HepG2 (cell line): Measurements from ENCODE around the gene STMND1. TPM values are rescaled to one million over a fixed set of nuclear protein-coding genes. Genes with fewer than 3 reads are reported as not detected.

Experiments used
- ATAC-seq: fragments of 200-7000 bp; cut with Tn5 transposase; 3 replicates; pipeline ENCODE4 v1.9.1; 2020; ENCODE audit warnings: mild to moderate bottlenecking, moderate library complexity
- BruUV-seq: library from RNA; stranded (reverse); fragments of 400-500 nt; replicated peaks from 2 replicates; lab custom pipeline; 2021; lab: Mats Ljungman, UMichigan
- CTCF ChIA-PET: fragments of 300-600 bp; formaldehyde crosslinking; extraction: SDS; loops from one replicate; lab custom pipeline; 2021; ENCODE audit warnings: low total read pairs, inconsistent platforms, low intra/inter-chr PET ratio; lab: Yijun Ruan, JAX
- POLR2A ChIA-PET: fragments of 350-600 bp; sonication (Branson Sonifier 250); formaldehyde crosslinking; loops from one replicate; lab custom pipeline; 2020; ENCODE audit warnings: antibody characterized with exemption, inconsistent platforms; lab: Yijun Ruan, JAX
- DNase-seq: peaks from one replicate; pipeline ENCODE4 v3.0.0-alpha.2; 2015; ENCODE audit warnings: low spot score
- FAIRE-seq: peaks from 3 replicates; lab custom pipeline; 2011; peaks lifted over from hg19 to GRCh38; lab: Jason Lieb, UNC
- H2AFZ ChIP-seq: one replicate; pipeline ENCODE4 v1.6.1; 2011; ENCODE audit warnings: low read length, inconsistent platforms
- H3K27ac ChIP-seq: fragments of 300-600 bp; 3 replicates; pipeline ENCODE4 v1.8.0; 2011; ENCODE audit warnings: mixed run types, mild to moderate bottlenecking, mixed read lengths, low read length, inconsistent platforms; ENCODE audit not compliant: insufficient read depth; ENCODE audit errors: extremely low read length
- H3K27me3 ChIP-seq, 2 experiments: fragments of 200-600 bp in 1 of 2; 2 replicates in 1 of 2; 3 replicates in 1 of 2; pipeline versions ENCODE4 v1.6.0 to v1.8.0; 2011; ENCODE audit warnings: low read length in 2 of 2, mild to moderate bottlenecking in 2 of 2, moderate library complexity in 2 of 2, inconsistent platforms in 1 of 2; ENCODE audit not compliant: insufficient read depth in 2 of 2, control insufficient read depth in 1 of 2
- H3K36me3 ChIP-seq, 2 experiments: fragments of 200-600 bp in 1 of 2; replicated peaks in 1 of 2; 2 replicates in 1 of 2; 3 replicates in 1 of 2; pipeline versions ENCODE4 v1.5.1 to v1.8.0; 2011; ENCODE audit warnings: low read length in 2 of 2, inconsistent platforms in 1 of 2; ENCODE audit not compliant: insufficient read depth in 2 of 2, control insufficient read depth in 1 of 2
- H3K4me1 ChIP-seq: 2 replicates; pipeline ENCODE4 v1.5.1; 2012; ENCODE audit warnings: low read length, inconsistent platforms; ENCODE audit not compliant: insufficient read depth
- H3K4me2 ChIP-seq: 2 replicates; pipeline ENCODE4 v1.6.0; 2011; ENCODE audit warnings: low read depth, low read length, inconsistent platforms
- H3K4me3 ChIP-seq, 3 experiments: fragments of 200-600 bp in 1 of 3; sonication (generic), shearing (Covaris generic) in 1 of 3; replicated peaks in 1 of 3; 2 replicates each; pipeline ENCODE4 v1.5.1; 2011 to 2016; ENCODE audit warnings: low read length in 3 of 3, inconsistent platforms in 2 of 3, low read depth in 2 of 3, mild to moderate bottlenecking in 2 of 3, control low read depth in 1 of 3, mixed read lengths in 1 of 3; ENCODE audit not compliant: insufficient read depth in 1 of 3
- H3K79me2 ChIP-seq: one replicate; pipeline ENCODE4 v1.6.1; 2011; ENCODE audit warnings: low read length, inconsistent platforms; ENCODE audit not compliant: insufficient read depth
- H3K9ac ChIP-seq: 2 replicates; pipeline ENCODE4 v1.6.0; 2011; ENCODE audit warnings: mild to moderate bottlenecking, low read depth, low read length, inconsistent platforms; ENCODE audit not compliant: insufficient read depth
- H3K9me3 ChIP-seq: 2 replicates; pipeline ENCODE4 v1.5.1; 2012; ENCODE audit warnings: mild to moderate bottlenecking, low read length
- H4K20me1 ChIP-seq: 2 replicates; pipeline ENCODE4 v1.6.0; 2011; ENCODE audit warnings: inconsistent platforms, mild to moderate bottlenecking, low read length, moderate library complexity; ENCODE audit not compliant: insufficient read depth
- BATF2 ChIP-seq: sonication (generic); formaldehyde crosslinking; IDR thresholded peaks from 2 replicates; pipeline ENCODE4 v1.8.0; 2022; ENCODE audit warnings: mild to moderate bottlenecking, missing genetic modification reagents, moderate library complexity
- CBFB ChIP-seq: sonication (generic); formaldehyde crosslinking; IDR thresholded peaks from 2 replicates; pipeline ENCODE4 v1.4.0; 2020; ENCODE audit warnings: missing genetic modification reagents
- HNF4A ChIP-seq: sonication (generic); formaldehyde crosslinking; IDR thresholded peaks from 2 replicates; pipeline ENCODE4 v1.4.0; 2020; ENCODE audit warnings: missing genetic modification reagents
- SNAPC2 ChIP-seq: sonication (generic); formaldehyde crosslinking; IDR thresholded peaks from 2 replicates; pipeline ENCODE4 v1.8.1; 2022; ENCODE audit warnings: mild to moderate bottlenecking, missing genetic modification reagents
- TERF1 ChIP-seq: sonication (generic); formaldehyde crosslinking; IDR thresholded peaks from 2 replicates; pipeline ENCODE4 v1.8.0; 2022; ENCODE audit warnings: mild to moderate bottlenecking, missing genetic modification reagents, moderate library complexity
- TMF1 ChIP-seq: sonication (generic); formaldehyde crosslinking; IDR thresholded peaks from 2 replicates; pipeline ENCODE4 v1.8.1; 2022; ENCODE audit warnings: low read depth, missing genetic modification reagents
- ZNF839 ChIP-seq: sonication (generic); formaldehyde crosslinking; IDR thresholded peaks from 2 replicates; pipeline ENCODE4 v1.4.0; 2020; ENCODE audit warnings: missing genetic modification reagents, mild to moderate bottlenecking, borderline replicate concordance
- WGBS: methylation state at CpG from one replicate; pipeline ENCODE4 v1.1.6; 2017; ENCODE audit warnings: low lambda C conversion rate; 5-methylcytosine and 5-hydroxymethylcytosine counted together
- in situ Hi-C: cut with HindIII; loops from 2 replicates; pipeline ENCODE4 v1.10.0; 2017; ENCODE audit warnings: low pct_unique_long_range_greater_than_20kb; ENCODE audit not compliant: extremely low pct_ligation_motif_present
- intact Hi-C: fragments of 100-400 bp; cut with micrococcal nuclease; formaldehyde crosslinking; loops from one replicate; pipeline ENCODE4 v1.10.0; 2022; ENCODE audit not compliant: unreplicated experiment
- polyA plus RNA-seq, 8 experiments: library from polyadenylated mRNA; depleted of rRNA in 3 of 8; stranded (reverse) in 7 of 8; unstranded in 1 of 8; fragments of >200 nt; fragmentation: Illumina TruSeq in 4 of 8; extraction: Trizol in 4 of 8; gene quantifications; 2 replicates each; pipeline versions ENCODE4 v1.2.1 to v1.2.3, GENCODE V29; 2011 to 2016; ENCODE audit warnings: low read depth in 4 of 8, missing spikeins in 1 of 8, mixed read lengths in 1 of 8; ENCODE audit not compliant: insufficient read depth in 1 of 8
- total RNA-seq, 5 experiments: library from RNA; depleted of rRNA; stranded (reverse); fragments of >200 nt; fragmentation: Illumina TruSeq; extraction: Trizol; gene quantifications; 2 replicates each; pipeline ENCODE4 v1.2.3, GENCODE V29; 2016; ENCODE audit warnings: low read depth in 1 of 5

Gene STMND1
- total and polyA plus RNA-seq, 2 of the 13 experiments (the other 11 are each of a cell fraction or from before 2014, with no cell fraction given): not detected

- Histone ChIP-seq H3K36me3 (no peaks in the 10 kb centered on the region), H3K9me3 (no peaks in the 10 kb centered on the region), H3K27me3 (peaks cover 0 to 2% of the 10 kb centered on the region in 2 experiments; a peak in 1 of 5 replicates), H3K4me1 (no peaks in the 10 kb centered on the region), H3K4me3 (no peak overlapping the region), H2AFZ (no peak overlapping the region), H3K4me2 (no peak overlapping the region), H4K20me1 (no peaks in the 10 kb centered on the region), H3K27ac (no peak overlapping the region), H3K9ac (no peak overlapping the region), H3K79me2 (no peaks in the 10 kb centered on the region)
- POLR2A ChIA-PET: no interaction called here
- TF ChIP-seq CBFB (CRISPR knock-in tag): no peak
- TF ChIP-seq HNF4A (CRISPR knock-in tag): no peak
- TF ChIP-seq ZNF839 (CRISPR knock-in tag): no peak
- no peak for TF ChIP-seq TMF1 (CRISPR knock-in tag)
- no peak for TF ChIP-seq SNAPC2 (CRISPR knock-in tag)
- no peak for TF ChIP-seq TERF1 (CRISPR knock-in tag)
- TF ChIP-seq BATF2 (CRISPR knock-in tag): no peak
- BruUV-seq: no TSS peak
- FAIRE-seq (no peak), ATAC-seq (no peak), DNase-seq (no peak)
- CTCF ChIA-PET: no interaction called here
- WGBS: 16% methylated on average over 5 of the region's 5 CpGs
- in situ Hi-C loops (loop anchor here (10.0 kb wide), 1 partner anchor 307 kb away; no protein-coding TSS in a partner anchor), intact Hi-C loops (no loop called here)
These were observed 19.9 kb upstream of the STMND1 start for GRCh38 chr6:17081860-17082508.
